SK-N-SH (cell line): ENCODE measurements around the gene MSMP. TPM values are rescaled to one million over a fixed set of nuclear protein-coding genes. Genes with fewer than 3 reads are reported as not detected.

Source experiments
- CTCF ChIA-PET: fragments of 300-600, 350-600 bp; formaldehyde crosslinking; extraction: SDS; loops from one replicate; lab custom pipeline; 2021; lab: Yijun Ruan, JAX
- POLR2A ChIA-PET: fragments of 350-600 bp; sonication (Branson Sonifier 250); formaldehyde crosslinking; extraction: SDS; loops from one replicate; lab custom pipeline; 2020; ENCODE audit warnings: antibody characterized with exemption, inconsistent platforms; lab: Yijun Ruan, JAX
- DNase-seq: peaks from one replicate; pipeline ENCODE4 v3.0.0; 2012
- H2AFZ ChIP-seq: fragments of 200-600 bp; sonication (generic); 2 replicates; pipeline ENCODE4 v1.8.1; 2016; ENCODE audit warnings: antibody characterized with exemption, mild to moderate bottlenecking, low read depth
- H3F3A ChIP-seq: fragments of 200-600 bp; sonication (generic); replicated peaks from 2 replicates; pipeline ENCODE3; 2016; ENCODE audit warnings: antibody characterized with exemption, mild to moderate bottlenecking; ENCODE audit not compliant: insufficient read depth
- H3K27ac ChIP-seq, 2 experiments: fragments of 200-500 bp in 1 of 2; fragments of 200-600 bp in 1 of 2; sonication (Bioruptor generic) in 1 of 2; sonication (generic), shearing (Covaris generic) in 1 of 2; 2 replicates each; pipeline versions ENCODE4 v1.5.1 to v1.6.1; 2014 to 2016; ENCODE audit warnings: low read depth in 2 of 2, inconsistent platforms in 1 of 2, low read length in 1 of 2, mild to moderate bottlenecking in 1 of 2, mixed read lengths in 1 of 2
- H3K27me3 ChIP-seq: fragments of 200-600 bp; sonication (generic), shearing (Covaris generic); 2 replicates; pipeline ENCODE4 v1.6.1; 2016; ENCODE audit warnings: mixed run types; ENCODE audit not compliant: insufficient read depth
- H3K36me3 ChIP-seq, 2 experiments: fragments of 200-500 bp in 1 of 2; fragments of 200-600 bp in 1 of 2; sonication (Bioruptor generic) in 1 of 2; sonication (generic) in 1 of 2; replicated peaks in 1 of 2; 2 replicates each; pipeline versions ENCODE3 to v1.5.1; 2014 to 2016; ENCODE audit warnings: low read length in 1 of 2, mild to moderate bottlenecking in 1 of 2; ENCODE audit not compliant: insufficient read depth in 2 of 2, control insufficient read depth in 1 of 2
- H3K4me1 ChIP-seq, 2 experiments: fragments of 200-500 bp in 1 of 2; fragments of 200-600 bp in 1 of 2; sonication (Bioruptor generic) in 1 of 2; sonication (generic), shearing (Covaris generic) in 1 of 2; 2 replicates each; pipeline versions ENCODE4 v1.5.1 to v1.6.1; 2014 to 2016; ENCODE audit warnings: low read depth in 1 of 2, low read length in 1 of 2, mixed run types in 1 of 2; ENCODE audit not compliant: insufficient read depth in 2 of 2, control insufficient read depth in 1 of 2
- H3K4me2 ChIP-seq: fragments of 200-600 bp; sonication (generic), shearing (Covaris generic); 2 replicates; pipeline ENCODE4 v1.6.1; 2017; ENCODE audit warnings: mixed run types
- H3K4me3 ChIP-seq, 2 experiments: fragments of 200-500 bp in 1 of 2; fragments of 200-600 bp in 1 of 2; sonication (Bioruptor generic) in 1 of 2; sonication (generic), shearing (Covaris generic) in 1 of 2; 2 replicates each; pipeline versions ENCODE4 v1.5.1 to v1.8.1; 2014 to 2016; ENCODE audit warnings: low read depth in 2 of 2, inconsistent platforms in 1 of 2, low read length in 1 of 2, mild to moderate bottlenecking in 1 of 2, mixed read lengths in 1 of 2, moderate library complexity in 1 of 2
- H3K79me2 ChIP-seq: fragments of 200-600 bp; sonication (generic); 2 replicates; pipeline ENCODE4 v1.8.1; 2017; ENCODE audit warnings: mild to moderate bottlenecking; ENCODE audit not compliant: insufficient read depth
- H3K9ac ChIP-seq: fragments of 200-600 bp; sonication (generic); 2 replicates; pipeline ENCODE4 v1.6.1; 2017; ENCODE audit warnings: mixed run types
- H3K9me2 ChIP-seq: fragments of 200-600 bp; sonication (generic); 2 replicates; pipeline ENCODE4 v1.6.1; 2017; ENCODE audit warnings: mixed run types
- H3K9me3 ChIP-seq: fragments of 200-600 bp; sonication (generic); 2 replicates; pipeline ENCODE4 v1.6.1; 2017; ENCODE audit warnings: mixed run types, mild to moderate bottlenecking, moderate library complexity
- H4K20me1 ChIP-seq: fragments of 200-600 bp; sonication (generic); 2 replicates; pipeline ENCODE4 v1.6.1; 2017; ENCODE audit warnings: mild to moderate bottlenecking, mixed run types; ENCODE audit not compliant: insufficient read depth
- ELF1 ChIP-seq: IDR thresholded peaks from 2 replicates; pipeline ENCODE4 v1.4.0; 2012
- FOSL2 ChIP-seq: IDR thresholded peaks from 2 replicates; pipeline ENCODE4 v1.4.0; 2012; ENCODE audit warnings: low read depth, mild to moderate bottlenecking, moderate library complexity, borderline replicate concordance
- FOXJ3 ChIP-seq: sonication (generic); formaldehyde crosslinking; IDR thresholded peaks from 2 replicates; pipeline ENCODE4 v1.5.1; 2020; ENCODE audit warnings: mild to moderate bottlenecking, missing genetic modification reagents
- FOXM1 ChIP-seq: IDR thresholded peaks from 2 replicates; pipeline ENCODE4 v1.4.0; 2012; ENCODE audit warnings: low read depth, mild to moderate bottlenecking
- GATA2 ChIP-seq: sonication (generic); formaldehyde crosslinking; IDR thresholded peaks from 2 replicates; pipeline ENCODE4 v1.5.0; 2020; ENCODE audit warnings: mild to moderate bottlenecking, missing genetic modification reagents
- JUND ChIP-seq: IDR thresholded peaks from 2 replicates; pipeline ENCODE4 v1.4.0; 2012
- NFIC ChIP-seq: IDR thresholded peaks from 2 replicates; pipeline ENCODE4 v1.4.0; 2012; ENCODE audit warnings: borderline replicate concordance
- NRF1 ChIP-seq: IDR thresholded peaks from 2 replicates; pipeline ENCODE4 v1.6.1; 2012; ENCODE audit warnings: low read depth, mild to moderate bottlenecking, low read length
- POLR2AphosphoS5 ChIP-seq: IDR thresholded peaks from 2 replicates; pipeline ENCODE4 v1.6.1; 2012; ENCODE audit warnings: low read depth, low read length
- RCOR1 ChIP-seq: fragments of 150-350 bp; IDR thresholded peaks from 2 replicates; pipeline ENCODE4 v1.6.1; 2017; ENCODE audit warnings: antibody characterized with exemption, low read length
- RFX5 ChIP-seq: IDR thresholded peaks from 2 replicates; pipeline ENCODE4 v1.6.1; 2012; ENCODE audit warnings: mild to moderate bottlenecking, improper control_type of control experiment, low read length
- RXRA ChIP-seq: IDR thresholded peaks from 2 replicates; pipeline ENCODE4 v1.4.0; 2012; ENCODE audit warnings: low read depth, mild to moderate bottlenecking, borderline replicate concordance
- TAF1 ChIP-seq: IDR thresholded peaks from 2 replicates; pipeline ENCODE4 v1.6.1; 2012; ENCODE audit warnings: low read depth, mild to moderate bottlenecking, low read length, moderate library complexity, borderline replicate concordance
- TCF12 ChIP-seq: IDR thresholded peaks from 2 replicates; pipeline ENCODE4 v1.4.0; 2012
- TEAD4 ChIP-seq: IDR thresholded peaks from 2 replicates; pipeline ENCODE4 v1.4.0; 2012; ENCODE audit warnings: mild to moderate bottlenecking, borderline replicate concordance; ENCODE audit not compliant: insufficient read depth
- YY1 ChIP-seq: IDR thresholded peaks from 2 replicates; pipeline ENCODE4 v1.4.0; 2012; ENCODE audit warnings: low read depth, mild to moderate bottlenecking
- WGBS: methylation state at CpG from one replicate; pipeline ENCODE4 v1.1.6; 2017; ENCODE audit warnings: low lambda C conversion rate; 5-methylcytosine and 5-hydroxymethylcytosine counted together
- polyA plus RNA-seq, 3 experiments: library from polyadenylated mRNA; depleted of rRNA; stranded (reverse); fragments of >200 nt; gene quantifications; 2 replicates each; pipeline ENCODE4 v1.2.3, GENCODE V29; 2012
- TF ChIP-seq, protein P1 (sequence below): fragments of 200-600 bp; sonication (generic); IDR thresholded peaks from 2 replicates; pipeline ENCODE4 v1.6.1; 2017; ENCODE audit warnings: antibody characterized with exemption, mild to moderate bottlenecking, moderate library complexity
- TF ChIP-seq, protein P2 (sequence below): IDR thresholded peaks from 2 replicates; pipeline ENCODE4 v1.6.1; 2012; ENCODE audit warnings: mild to moderate bottlenecking, low read depth, low read length, moderate library complexity

Gene MSMP
- polyA plus RNA-seq, 1 of the 3 experiments (the other 2 are of a cell fraction) = 1.2 TPM

DNA sequence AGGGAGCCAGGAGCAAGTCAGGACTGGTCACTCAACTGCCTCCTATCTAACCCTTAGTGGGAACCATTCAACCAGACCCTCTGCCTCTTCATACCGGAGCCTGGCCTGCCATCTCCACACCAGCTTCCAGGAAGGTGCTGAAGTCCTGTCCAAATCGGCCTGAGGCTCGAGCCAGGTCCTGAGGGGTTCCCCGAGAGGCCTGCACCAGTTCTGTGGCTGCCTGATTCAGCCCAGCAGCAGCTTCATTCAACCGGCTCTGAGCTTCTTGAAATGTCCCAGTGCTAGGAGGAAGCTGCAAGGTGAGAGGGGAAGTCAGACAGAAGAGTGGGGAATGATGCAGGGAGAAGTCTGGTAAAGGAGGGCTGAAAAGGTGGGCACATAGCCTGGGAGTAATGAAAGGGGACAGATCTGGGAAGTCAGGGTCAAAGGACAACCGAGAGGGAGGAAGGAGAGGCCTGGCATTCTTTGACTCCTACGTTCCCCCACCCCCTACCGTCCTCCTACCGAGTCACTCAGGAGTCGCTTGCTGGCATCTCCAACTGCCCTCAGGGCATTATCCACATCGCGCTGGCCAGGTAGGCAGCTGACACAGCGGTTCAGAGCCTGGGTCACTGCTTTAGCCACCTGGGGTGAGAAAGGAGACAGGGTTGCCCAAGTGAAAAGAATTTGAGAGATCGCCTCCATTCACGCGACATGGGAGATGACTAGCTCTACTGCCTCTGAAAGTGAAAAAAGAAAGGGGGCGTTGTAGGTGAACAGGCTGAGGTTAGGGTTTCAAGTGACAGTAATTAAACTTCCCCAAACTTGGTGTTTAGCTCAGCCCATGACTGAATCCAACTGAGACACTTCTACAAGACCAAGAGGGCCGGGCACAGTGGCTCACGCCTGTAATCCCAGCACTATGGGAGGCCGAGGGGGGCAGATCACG lies 42.3 kb downstream of the MSMP start:
- POLR2A ChIA-PET = no interaction called here
- Histone ChIP-seq H2AFZ (no peak overlapping the region), H3K27ac (no peak overlapping the region)
- WGBS = 89% methylated on average over 21 of the region's 21 CpGs
- TF ChIP-seq TCF12 = no peak
- no peak for TF ChIP-seq NRF1
- no peak for TF ChIP-seq NFIC
- TF ChIP-seq TAF1 = no peak
- TF ChIP-seq FOSL2 = no peak
- TF ChIP-seq YY1 = no peak
- no peak for TF ChIP-seq JUND
- TF ChIP-seq FOXJ3 (CRISPR knock-in tag) = no peak
- no peak for TF ChIP-seq ELF1
- TF ChIP-seq, all 33 proteins: peak for 0
- Histone ChIP-seq H3F3A (peaks cover 11% of the 10 kb centered on the region), H3K9ac (no peak overlapping the region), H3K4me3 (no peak overlapping the region), H3K9me3 (no peaks in the 10 kb centered on the region), H3K4me2 (no peak overlapping the region), H3K4me1 (no peaks in the 10 kb centered on the region), H4K20me1 (no peaks in the 10 kb centered on the region), H3K27me3 (no peaks in the 10 kb centered on the region), H3K79me2 (no peaks in the 10 kb centered on the region; the same call in 1 of the 2 replicates), H3K9me2 (no peaks in the 10 kb centered on the region), H3K36me3 (peaks cover 70 to 84% of the 10 kb centered on the region in 2 experiments)
- DNase-seq = no peak
- CTCF ChIA-PET = interaction anchor here (0.7 to 19.9 kb wide), 8 partner anchors 16 to 158 kb away, joined by 3 to 183 read pairs (median 4); partner anchors contain the start of genes CREB3 and TLN1

DNA sequence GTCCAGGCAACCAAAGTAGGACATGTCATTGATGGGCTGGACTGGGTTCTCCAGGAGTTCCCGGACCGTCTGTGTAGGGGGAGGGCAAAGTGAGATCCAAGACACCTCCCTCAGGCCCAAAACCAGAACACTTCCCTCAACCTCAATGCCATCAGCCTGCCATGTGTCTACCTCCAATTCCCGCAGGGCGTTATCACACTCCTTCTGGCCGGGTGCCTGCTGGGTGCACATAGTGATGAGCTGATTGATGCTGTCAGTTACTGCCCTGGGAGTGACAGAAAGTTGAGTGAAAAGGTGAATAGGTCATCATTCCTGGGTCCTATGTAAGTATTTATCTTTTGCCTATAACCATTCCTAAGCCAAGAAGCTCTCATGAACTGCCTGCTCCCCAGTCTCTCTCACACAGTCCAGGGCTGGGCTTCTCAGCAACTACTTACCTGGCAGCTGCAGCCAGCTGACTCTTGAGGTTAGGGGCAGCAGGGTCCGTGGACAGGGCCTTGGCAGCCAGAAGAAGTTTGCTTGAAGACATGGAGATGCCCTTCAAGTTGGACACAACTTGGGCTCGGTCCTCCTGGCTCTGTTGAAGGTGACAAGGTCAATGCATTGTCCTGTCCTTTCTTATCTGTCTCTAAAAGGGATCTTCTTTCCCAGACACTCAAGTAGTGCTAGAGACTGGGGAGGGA lies 43.1 kb downstream of the MSMP start:
- TF ChIP-seq TAF1 = no peak
- TF ChIP-seq FOXM1 = no peak
- TF ChIP-seq, protein P1, sequence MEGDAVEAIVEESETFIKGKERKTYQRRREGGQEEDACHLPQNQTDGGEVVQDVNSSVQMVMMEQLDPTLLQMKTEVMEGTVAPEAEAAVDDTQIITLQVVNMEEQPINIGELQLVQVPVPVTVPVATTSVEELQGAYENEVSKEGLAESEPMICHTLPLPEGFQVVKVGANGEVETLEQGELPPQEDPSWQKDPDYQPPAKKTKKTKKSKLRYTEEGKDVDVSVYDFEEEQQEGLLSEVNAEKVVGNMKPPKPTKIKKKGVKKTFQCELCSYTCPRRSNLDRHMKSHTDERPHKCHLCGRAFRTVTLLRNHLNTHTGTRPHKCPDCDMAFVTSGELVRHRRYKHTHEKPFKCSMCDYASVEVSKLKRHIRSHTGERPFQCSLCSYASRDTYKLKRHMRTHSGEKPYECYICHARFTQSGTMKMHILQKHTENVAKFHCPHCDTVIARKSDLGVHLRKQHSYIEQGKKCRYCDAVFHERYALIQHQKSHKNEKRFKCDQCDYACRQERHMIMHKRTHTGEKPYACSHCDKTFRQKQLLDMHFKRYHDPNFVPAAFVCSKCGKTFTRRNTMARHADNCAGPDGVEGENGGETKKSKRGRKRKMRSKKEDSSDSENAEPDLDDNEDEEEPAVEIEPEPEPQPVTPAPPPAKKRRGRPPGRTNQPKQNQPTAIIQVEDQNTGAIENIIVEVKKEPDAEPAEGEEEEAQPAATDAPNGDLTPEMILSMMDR = no peak
- TF ChIP-seq, protein P2, sequence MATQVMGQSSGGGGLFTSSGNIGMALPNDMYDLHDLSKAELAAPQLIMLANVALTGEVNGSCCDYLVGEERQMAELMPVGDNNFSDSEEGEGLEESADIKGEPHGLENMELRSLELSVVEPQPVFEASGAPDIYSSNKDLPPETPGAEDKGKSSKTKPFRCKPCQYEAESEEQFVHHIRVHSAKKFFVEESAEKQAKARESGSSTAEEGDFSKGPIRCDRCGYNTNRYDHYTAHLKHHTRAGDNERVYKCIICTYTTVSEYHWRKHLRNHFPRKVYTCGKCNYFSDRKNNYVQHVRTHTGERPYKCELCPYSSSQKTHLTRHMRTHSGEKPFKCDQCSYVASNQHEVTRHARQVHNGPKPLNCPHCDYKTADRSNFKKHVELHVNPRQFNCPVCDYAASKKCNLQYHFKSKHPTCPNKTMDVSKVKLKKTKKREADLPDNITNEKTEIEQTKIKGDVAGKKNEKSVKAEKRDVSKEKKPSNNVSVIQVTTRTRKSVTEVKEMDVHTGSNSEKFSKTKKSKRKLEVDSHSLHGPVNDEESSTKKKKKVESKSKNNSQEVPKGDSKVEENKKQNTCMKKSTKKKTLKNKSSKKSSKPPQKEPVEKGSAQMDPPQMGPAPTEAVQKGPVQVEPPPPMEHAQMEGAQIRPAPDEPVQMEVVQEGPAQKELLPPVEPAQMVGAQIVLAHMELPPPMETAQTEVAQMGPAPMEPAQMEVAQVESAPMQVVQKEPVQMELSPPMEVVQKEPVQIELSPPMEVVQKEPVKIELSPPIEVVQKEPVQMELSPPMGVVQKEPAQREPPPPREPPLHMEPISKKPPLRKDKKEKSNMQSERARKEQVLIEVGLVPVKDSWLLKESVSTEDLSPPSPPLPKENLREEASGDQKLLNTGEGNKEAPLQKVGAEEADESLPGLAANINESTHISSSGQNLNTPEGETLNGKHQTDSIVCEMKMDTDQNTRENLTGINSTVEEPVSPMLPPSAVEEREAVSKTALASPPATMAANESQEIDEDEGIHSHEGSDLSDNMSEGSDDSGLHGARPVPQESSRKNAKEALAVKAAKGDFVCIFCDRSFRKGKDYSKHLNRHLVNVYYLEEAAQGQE = no peak
- no peak for TF ChIP-seq RCOR1
- TF ChIP-seq RFX5 = no peak
- no peak for TF ChIP-seq FOXJ3 (CRISPR knock-in tag)
- TF ChIP-seq POLR2AphosphoS5 = no peak
- no peak for TF ChIP-seq GATA2
- TF ChIP-seq TEAD4 = no peak
- TF ChIP-seq RXRA = no peak
- 92% methylated on average over 7 of the region's 7 CpGs for WGBS
- Histone ChIP-seq H3K9me3 (no peaks in the 10 kb centered on the region), H3K4me3 (no peak overlapping the region), H2AFZ (no peak overlapping the region), H3K4me2 (no peak overlapping the region), H3K27ac (no peak overlapping the region), H3K27me3 (no peaks in the 10 kb centered on the region), H3K9me2 (no peaks in the 10 kb centered on the region), H3K36me3 (peaks cover 66 to 84% of the 10 kb centered on the region in 2 experiments), H3K4me1 (no peaks in the 10 kb centered on the region), H3K9ac (no peak overlapping the region), H3K79me2 (no peaks in the 10 kb centered on the region; the same call in 1 of the 2 replicates), H3F3A (peaks cover 11% of the 10 kb centered on the region), H4K20me1 (no peaks in the 10 kb centered on the region)
- no peak for DNase-seq
- ChIA-PET CTCF (interaction anchor here (1.1 to 19.9 kb wide), 5 partner anchors 15 to 64 kb away, joined by 3 to 183 read pairs (median 4); partner anchors contain the start of genes CREB3 and TLN1), POLR2A (no interaction called here)
